OCI-LY7 (cell line): ENCODE results near the gene ALB. TPM values are rescaled to one million over a fixed set of nuclear protein-coding genes. Genes with fewer than 3 reads are reported as not detected.

Source experiments
- BruUV-seq: library from RNA; stranded (reverse); fragments of 400-500 nt; replicated peaks from 2 replicates; lab custom pipeline; 2021; lab: Mats Ljungman, UMichigan
- CTCF ChIA-PET: fragments of 300-600 bp; sonication (Branson Sonifier 250); formaldehyde crosslinking; loops from one replicate; lab custom pipeline; 2022; ENCODE audit warnings: antibody characterized with exemption; ENCODE audit not compliant: unreplicated experiment; lab: Charles Lee
- POLR2A ChIA-PET: fragments of 300-600 bp; sonication (Branson Sonifier 250); formaldehyde crosslinking; loops from one replicate; lab custom pipeline; 2022; ENCODE audit warnings: antibody characterized with exemption; lab: Charles Lee
- DNase-seq: peaks from one replicate; pipeline ENCODE4 v3.0.0-alpha.2; 2015; ENCODE audit warnings: low spot score
- H2AFZ ChIP-seq: fragments of 200-600 bp; sonication (generic), shearing (Covaris generic); 2 replicates; pipeline ENCODE4 v1.6.1; 2014; ENCODE audit warnings: mild to moderate bottlenecking, antibody characterized with exemption, low read length, moderate library complexity
- H3K27ac ChIP-seq: fragments of 200-600 bp; sonication (generic); 2 replicates; pipeline ENCODE4 v1.5.1; 2014; ENCODE audit warnings: mixed run types, low read depth, mild to moderate bottlenecking, moderate library complexity, low read length, inconsistent platforms; ENCODE audit not compliant: poor library complexity, severe bottlenecking
- H3K36me3 ChIP-seq: fragments of 200-600 bp; sonication (generic); 2 replicates; pipeline ENCODE4 v1.6.1; 2014; ENCODE audit warnings: mild to moderate bottlenecking, antibody characterized with exemption, low read length, moderate library complexity, mixed read lengths; ENCODE audit not compliant: insufficient read depth
- H3K4me1 ChIP-seq: fragments of 200-600 bp; sonication (generic); 2 replicates; pipeline ENCODE4 v1.5.1; 2014; ENCODE audit warnings: mild to moderate bottlenecking, low read length; ENCODE audit not compliant: insufficient read depth, poor library complexity, severe bottlenecking
- H3K4me2 ChIP-seq: fragments of 200-600 bp; sonication (generic); 2 replicates; pipeline ENCODE4 v1.6.1; 2014; ENCODE audit warnings: mild to moderate bottlenecking, low read length
- H3K4me3 ChIP-seq: fragments of 200-600 bp; sonication (generic); 2 replicates; pipeline ENCODE4 v1.5.1; 2014; ENCODE audit warnings: mild to moderate bottlenecking, low read depth, low read length; ENCODE audit not compliant: poor library complexity, severe bottlenecking
- H3K79me2 ChIP-seq: fragments of 200-600 bp; sonication (generic); 2 replicates; pipeline ENCODE4 v1.6.1; 2016; ENCODE audit warnings: low read depth, mild to moderate bottlenecking, low read length, moderate library complexity, mixed read lengths; ENCODE audit not compliant: insufficient read depth
- H3K9me2 ChIP-seq: fragments of 200-600 bp; sonication (generic); 2 replicates; pipeline ENCODE4 v1.6.1; 2016; ENCODE audit warnings: mild to moderate bottlenecking, low read length, mixed read lengths; ENCODE audit not compliant: insufficient read depth
- H3K9me3 ChIP-seq: fragments of 200-600 bp; sonication (generic); 2 replicates; pipeline ENCODE4 v1.6.1; 2014; ENCODE audit warnings: mild to moderate bottlenecking, mixed run types, low read length, mixed read lengths
- H4K20me1 ChIP-seq: fragments of 200-600 bp; sonication (generic); 2 replicates; pipeline ENCODE4 v1.6.1; 2014; ENCODE audit warnings: mild to moderate bottlenecking, antibody characterized with exemption, low read length, moderate library complexity, mixed read lengths; ENCODE audit not compliant: insufficient read depth
- CTCF ChIP-seq: fragments of 200-600 bp; sonication (generic); conservative IDR thresholded peaks from 2 replicates; pipeline ENCODE4 v1.5.1; 2014; ENCODE audit warnings: mild to moderate bottlenecking, antibody characterized with exemption, low read length, moderate library complexity, mixed read lengths
- EZH2phosphoT487 ChIP-seq: fragments of 200-600 bp; sonication (generic); IDR thresholded peaks from 2 replicates; pipeline ENCODE4 v1.6.1; 2018; ENCODE audit warnings: low read depth, borderline replicate concordance, mild to moderate bottlenecking, mixed run types, antibody characterized with exemption, low read length, moderate library complexity, mixed read lengths
- intact Hi-C: fragments of 100-400 bp; cut with micrococcal nuclease; formaldehyde crosslinking; loops from one replicate; pipeline ENCODE4 v1.10.0; 2022; ENCODE audit not compliant: unreplicated experiment
- total RNA-seq, 2 experiments: library from RNA; depleted of rRNA in 1 of 2; stranded (reverse); fragments of >200 nt in 1 of 2; shearing (Covaris generic) in 1 of 2; gene quantifications; 2 replicates each; pipeline ENCODE4 v1.2.3, GENCODE V29; 2014 to 2022

Gene ALB
- total RNA-seq, 2 experiments from 2014 or later: not detected

GRCh38 chr4:73421708-73422457 lies 17.8 kb downstream of the ALB start:
- CTCF ChIA-PET: no interaction called here
- Histone ChIP-seq H3K36me3 (no peaks in the 10 kb centered on the region), H3K4me1 (no peaks in the 10 kb centered on the region), H2AFZ (no peak overlapping the region), H3K9me3 (no peaks in the 10 kb centered on the region), H3K79me2 (no peaks in the 10 kb centered on the region), H3K27ac (no peak overlapping the region), H3K9me2 (no peaks in the 10 kb centered on the region), H3K4me2 (no peak overlapping the region), H4K20me1 (no peaks in the 10 kb centered on the region), H3K4me3 (no peak overlapping the region)
- DNase-seq: no peak
- intact Hi-C loops: loop anchor here (10.0 kb wide), 1 partner anchor 67 kb away; no protein-coding TSS in a partner anchor
- TF ChIP-seq CTCF (no peak), EZH2phosphoT487 (no peak)
- POLR2A ChIA-PET: no interaction called here
- BruUV-seq: no TSS peak

- no TSS peak for BruUV-seq
- Histone ChIP-seq H3K36me3 (no peaks in the 10 kb centered on the region), H3K9me2 (no peaks in the 10 kb centered on the region), H3K4me1 (no peaks in the 10 kb centered on the region), H3K27ac (no peak overlapping the region), H4K20me1 (no peaks in the 10 kb centered on the region), H3K9me3 (no peaks in the 10 kb centered on the region), H3K79me2 (no peaks in the 10 kb centered on the region), H3K4me3 (no peak overlapping the region), H2AFZ (no peak overlapping the region), H3K4me2 (no peak overlapping the region)
- ChIA-PET CTCF (no interaction called here), POLR2A (no interaction called here)
- intact Hi-C loops: loop anchor here (10.0 kb wide), 1 partner anchor 68 kb away; no protein-coding TSS in a partner anchor
- no peak for DNase-seq
- TF ChIP-seq EZH2phosphoT487 (no peak), CTCF (no peak)
These were observed 18.3 kb downstream of the ALB start for GRCh38 chr4:73422458-73422752.

- ChIA-PET CTCF (no interaction called here), POLR2A (no interaction called here)
- Histone ChIP-seq H3K79me2 (no peaks in the 10 kb centered on the region), H3K9me3 (no peaks in the 10 kb centered on the region), H3K27ac (no peak overlapping the region), H3K4me2 (no peak overlapping the region), H2AFZ (no peak overlapping the region), H3K9me2 (no peaks in the 10 kb centered on the region), H3K36me3 (no peaks in the 10 kb centered on the region), H4K20me1 (no peaks in the 10 kb centered on the region), H3K4me1 (no peaks in the 10 kb centered on the region), H3K4me3 (no peak overlapping the region)
- intact Hi-C loops: loop anchor here (10.0 kb wide), 1 partner anchor 68 kb away; no protein-coding TSS in a partner anchor
- BruUV-seq: no TSS peak
- no peak for TF ChIP-seq CTCF
- TF ChIP-seq EZH2phosphoT487: no peak
- no peak for DNase-seq
These were observed 19.1 kb downstream of the ALB start for GRCh38 chr4:73423184-73423583.
